Brain pericyte (primary cell): Measurements from ENCODE around the gene EPAS1.

Experiments used
- DNase-seq: peaks from one replicate; pipeline ENCODE4 v3.0.0-alpha.2; 2012; ENCODE audit warnings: low read depth, low spot score

EPAS1 gene

DNA sequence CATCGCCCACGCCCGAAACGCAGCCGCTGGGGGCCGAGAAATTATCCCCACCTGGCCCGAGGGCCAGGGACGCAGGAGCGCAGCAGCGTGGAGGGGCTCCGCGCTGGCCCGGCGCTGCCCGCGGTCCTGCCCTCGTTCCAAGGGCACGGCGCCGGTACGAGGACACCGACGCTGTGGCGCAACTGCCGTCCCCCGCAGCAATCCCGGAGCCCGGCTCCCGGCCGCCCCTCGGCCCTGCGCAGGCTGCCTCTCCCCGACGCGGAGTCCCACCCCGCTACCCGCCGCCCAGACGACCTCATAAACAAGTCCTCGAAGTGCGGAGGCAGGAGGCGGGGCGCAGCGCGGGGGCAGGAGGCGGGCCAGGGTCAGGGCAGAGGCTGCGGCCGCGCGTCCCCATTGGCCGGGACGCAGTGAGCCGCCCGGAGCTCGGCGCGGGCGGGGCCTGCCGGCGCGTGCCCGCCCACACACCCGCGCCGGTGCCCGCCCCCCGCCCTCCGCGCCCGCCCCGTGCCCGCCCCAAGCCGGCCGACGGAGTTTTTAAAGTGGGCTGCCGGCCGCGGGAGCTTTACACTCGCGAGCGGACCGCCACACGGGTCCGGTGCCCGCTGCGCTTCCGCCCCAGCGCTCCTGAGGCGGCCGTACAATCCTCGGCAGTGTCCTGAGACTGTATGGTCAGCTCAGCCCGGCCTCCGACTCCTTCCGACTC lies at the start of gene EPAS1:
EPAS1 (plus strand) TSS at position 568 of the 706 bp plus-strand sequence. CDS start 505 bp downstream, outside the sequence.
- no peak for DNase-seq

DNA sequence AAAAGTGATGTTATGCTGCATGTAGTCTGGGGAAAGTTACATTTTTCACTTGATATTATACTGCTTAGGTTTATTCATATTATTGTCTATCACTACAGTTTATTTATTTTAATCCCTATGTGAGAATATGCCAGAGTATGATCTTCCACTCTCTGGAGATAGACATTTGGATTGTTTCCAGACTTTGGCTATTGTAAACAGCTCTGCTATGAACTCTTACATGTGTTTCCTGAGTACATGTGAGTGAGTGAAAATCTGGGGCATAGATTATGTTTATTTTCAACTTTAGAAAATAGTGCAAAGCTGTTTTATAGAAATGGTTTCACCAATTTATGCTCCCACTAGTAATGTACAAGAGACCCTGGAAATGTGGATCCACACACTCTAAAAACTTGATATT lies 49.0 kb upstream of the EPAS1 start:
- DNase-seq = peak; percentile 21

DNA sequence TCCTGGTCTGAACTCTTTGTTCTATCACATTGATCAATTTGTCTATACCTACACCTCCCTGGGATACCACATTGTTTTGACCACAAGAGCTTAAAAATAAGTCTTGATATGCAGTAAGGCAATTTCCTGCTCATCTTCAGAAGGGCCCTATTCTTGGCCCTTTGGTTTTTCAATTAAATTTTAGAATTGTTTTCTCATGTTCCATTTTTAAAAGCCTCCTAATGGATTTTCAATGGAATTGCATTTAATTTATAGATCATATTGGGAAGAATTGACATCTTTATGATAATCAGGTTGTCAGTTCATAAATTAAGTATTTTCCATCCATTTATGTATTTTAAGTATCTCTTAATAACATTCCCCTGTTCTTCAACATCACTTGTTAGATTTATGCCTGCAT lies 47.6 kb upstream of the EPAS1 start:
- no peak for DNase-seq

DNA sequence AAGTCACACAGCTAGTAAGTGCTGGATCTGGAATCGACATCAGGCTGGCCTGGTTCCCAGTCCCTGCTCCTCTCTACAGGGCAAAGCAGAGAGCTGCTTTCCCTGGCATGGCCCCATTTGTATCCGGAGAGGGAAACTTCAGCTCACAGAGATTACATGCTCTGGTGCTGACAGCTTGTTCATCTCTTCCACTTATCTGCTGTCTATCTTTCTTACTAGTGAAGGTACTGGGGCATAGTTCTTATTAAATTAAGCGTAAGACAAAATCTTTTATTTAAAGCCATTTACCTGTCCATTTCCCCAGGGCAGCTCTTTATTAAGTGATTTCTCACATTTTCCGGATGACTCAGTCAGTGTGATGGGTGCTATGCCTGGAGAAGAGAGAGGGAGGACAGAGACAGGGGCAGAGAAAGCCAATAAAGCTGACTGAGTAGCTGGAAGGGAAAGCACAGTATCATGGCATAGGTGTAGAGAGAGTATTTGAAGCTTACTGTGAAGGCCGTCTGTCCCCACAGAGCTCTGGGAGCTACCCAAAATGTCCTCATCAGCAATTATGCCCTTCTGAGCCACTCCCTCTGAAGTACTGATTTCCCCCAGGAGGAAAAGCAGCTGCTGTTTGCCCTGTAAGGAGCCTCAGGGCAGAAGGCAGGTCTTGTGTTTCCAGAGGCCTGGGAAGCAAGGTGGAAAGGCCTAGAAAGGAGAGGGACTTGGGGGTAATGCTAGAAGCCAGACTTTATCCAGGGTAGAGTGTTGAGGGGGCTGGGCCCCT lies 44.1 kb upstream of the EPAS1 start:
- DNase-seq = no peak

DNA sequence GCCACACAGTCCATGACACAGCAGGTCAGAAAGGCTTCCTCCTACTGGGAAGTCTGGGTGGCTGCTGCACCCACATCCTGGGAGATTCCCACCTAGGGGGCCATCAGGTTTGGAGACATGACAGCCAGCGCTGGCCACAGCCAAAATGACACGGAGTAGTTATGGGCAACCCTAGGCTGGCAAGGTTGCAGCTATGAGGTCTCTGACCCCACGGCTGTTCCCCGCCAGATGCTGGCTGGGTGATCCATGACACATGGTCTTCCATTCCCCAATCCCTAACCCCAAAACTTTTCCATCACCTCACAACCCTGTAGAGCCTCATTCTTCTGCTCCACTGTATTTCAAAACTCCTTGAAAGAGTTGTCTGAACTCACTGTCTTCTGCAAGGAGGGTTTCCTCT lies 42.7 kb upstream of the EPAS1 start:
- DNase-seq = no peak

DNA sequence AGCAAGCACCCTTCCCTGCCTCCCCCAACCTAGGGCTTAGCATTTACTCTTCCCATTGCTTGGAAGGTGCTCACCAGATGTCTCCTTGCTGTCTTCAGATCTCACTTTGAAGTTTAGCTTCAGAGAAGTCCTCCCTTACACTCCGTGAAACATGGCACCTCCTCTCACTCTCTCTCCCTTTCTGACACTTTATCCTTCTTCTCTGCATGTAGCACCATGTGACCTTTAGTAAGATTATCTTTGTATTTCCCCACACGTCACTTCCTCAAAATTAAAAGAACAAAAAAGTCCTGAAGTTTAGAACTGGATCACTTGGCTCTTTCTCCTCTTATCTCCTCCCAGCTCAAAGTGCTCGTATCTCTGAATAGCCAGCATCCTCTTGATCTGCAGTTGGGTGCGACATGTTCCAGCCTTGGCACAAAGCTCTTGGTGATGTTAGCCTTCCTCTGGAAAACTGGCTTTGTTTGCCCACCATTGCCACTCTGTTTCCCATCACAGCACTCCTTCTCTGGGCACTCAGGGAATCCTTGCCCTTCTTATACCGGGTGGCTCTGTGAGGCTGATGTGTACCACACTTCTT lies 40.6 kb upstream of the EPAS1 start:
- no peak for DNase-seq

DNA sequence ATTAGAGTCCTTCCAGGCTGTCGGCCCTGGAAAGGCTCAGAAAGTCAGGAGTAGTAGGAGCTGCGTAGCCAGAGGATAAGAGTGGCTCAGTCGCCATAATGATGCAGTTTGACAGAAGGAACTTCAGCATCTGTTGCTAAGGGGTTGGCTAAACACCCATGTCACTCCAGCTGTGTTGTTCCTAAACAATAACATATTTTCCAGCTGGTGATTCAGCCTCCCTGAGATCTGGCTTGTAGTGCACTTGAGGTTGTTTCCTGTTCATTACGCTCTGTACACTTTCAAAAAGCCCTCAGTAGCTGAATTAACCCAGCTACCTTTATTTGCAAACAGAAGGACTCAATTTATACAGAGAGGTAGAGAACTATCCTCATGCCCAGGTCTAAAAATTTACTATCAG lies 39.7 kb upstream of the EPAS1 start:
- DNase-seq = peak; percentile 30

DNA sequence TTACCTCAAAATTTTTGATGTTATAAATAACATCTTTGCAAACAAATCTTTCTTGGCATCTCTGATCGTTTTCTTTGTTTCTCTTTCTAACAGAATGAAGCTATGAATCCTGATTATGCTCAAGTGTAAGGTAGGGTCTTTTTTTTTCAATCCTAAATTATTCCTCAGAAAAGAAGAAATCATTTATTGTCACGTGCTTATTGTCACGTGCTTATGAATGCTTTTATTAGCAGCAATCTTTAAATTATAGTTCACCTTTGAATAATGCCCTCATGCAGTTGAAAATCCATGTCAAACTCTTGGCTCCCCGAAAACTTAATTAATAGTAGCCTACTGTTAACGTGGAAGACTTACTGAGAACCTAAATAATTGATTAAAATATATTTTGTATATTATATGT lies 39.2 kb upstream of the EPAS1 start:
- DNase-seq = no peak

DNA sequence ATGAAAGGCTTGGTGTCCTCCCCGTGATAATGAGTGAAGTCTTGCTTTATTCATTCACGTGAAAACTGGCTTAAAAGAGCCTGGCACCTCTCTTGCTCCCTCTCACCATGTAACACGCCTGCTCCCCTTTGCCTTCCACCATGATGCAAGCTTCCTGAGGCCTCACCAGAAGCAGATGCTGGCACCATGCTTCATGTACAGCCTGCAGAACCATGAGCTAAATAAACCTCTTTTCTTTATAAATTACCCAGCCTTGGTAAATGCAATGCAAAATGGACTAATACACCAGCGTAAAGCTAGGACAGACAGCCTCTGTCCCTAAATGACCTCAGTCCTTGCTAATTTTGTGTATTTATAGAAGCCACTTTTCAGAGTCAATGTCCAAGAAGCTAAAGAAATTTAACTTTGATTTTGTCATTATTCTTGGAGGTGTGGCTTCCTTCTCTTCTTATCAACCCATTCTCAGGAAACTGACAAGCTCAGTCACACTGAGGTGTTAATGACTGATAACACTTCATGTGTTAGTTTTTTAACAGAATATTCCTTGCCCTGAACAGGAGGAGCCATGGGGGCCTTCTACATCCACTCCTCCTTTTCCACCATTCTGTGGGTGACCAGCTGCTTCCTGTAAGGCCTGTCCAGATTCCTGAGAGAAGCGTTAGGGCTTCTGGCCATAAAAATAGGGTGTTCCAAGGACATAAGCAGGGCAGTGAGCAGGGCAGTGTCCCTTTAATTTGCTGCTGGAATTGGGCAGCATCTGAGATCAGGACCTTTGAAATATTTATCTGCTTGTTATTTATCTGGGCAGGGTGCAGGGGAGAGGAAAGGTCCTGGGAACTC lies 38.0 kb upstream of the EPAS1 start:
- DNase-seq = no peak

DNA sequence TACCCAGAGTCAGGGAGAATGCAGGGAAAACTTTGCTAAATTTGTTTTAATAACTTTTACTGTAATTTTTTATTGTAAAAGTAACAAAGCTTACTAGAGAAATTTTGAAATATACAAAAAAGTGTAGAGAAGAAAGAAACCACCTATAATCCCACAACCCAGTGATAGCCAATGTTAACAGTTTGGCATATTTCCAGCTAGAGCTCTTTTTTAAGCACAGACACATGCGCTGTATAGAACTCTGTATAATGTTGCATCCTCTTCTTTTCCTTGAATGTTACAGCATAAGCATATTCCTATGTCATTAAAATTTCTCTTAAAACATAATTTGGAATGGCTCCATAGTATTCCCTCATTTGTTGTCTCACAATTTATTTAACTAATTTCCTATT lies 37.4 kb upstream of the EPAS1 start:
- no peak for DNase-seq

DNA sequence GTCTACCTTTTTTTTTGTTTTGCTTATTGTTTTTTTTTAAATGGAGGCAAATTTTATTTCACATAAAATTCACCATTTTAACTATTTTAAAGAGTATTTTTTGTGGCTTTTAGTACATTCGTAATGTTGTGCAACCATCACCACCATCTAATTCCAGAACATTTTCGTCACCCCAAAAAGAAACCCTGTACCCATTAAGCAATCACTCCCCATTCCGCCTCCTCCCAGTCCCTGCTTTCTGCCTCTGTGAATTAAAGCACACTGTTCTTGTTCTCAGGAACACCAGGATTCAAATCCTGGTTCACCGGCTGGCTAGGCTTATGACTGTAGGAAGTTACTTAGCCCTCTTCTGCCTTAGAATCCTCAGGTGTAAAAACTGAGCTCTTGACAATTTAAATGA lies 36.9 kb upstream of the EPAS1 start:
- DNase-seq = no peak

DNA sequence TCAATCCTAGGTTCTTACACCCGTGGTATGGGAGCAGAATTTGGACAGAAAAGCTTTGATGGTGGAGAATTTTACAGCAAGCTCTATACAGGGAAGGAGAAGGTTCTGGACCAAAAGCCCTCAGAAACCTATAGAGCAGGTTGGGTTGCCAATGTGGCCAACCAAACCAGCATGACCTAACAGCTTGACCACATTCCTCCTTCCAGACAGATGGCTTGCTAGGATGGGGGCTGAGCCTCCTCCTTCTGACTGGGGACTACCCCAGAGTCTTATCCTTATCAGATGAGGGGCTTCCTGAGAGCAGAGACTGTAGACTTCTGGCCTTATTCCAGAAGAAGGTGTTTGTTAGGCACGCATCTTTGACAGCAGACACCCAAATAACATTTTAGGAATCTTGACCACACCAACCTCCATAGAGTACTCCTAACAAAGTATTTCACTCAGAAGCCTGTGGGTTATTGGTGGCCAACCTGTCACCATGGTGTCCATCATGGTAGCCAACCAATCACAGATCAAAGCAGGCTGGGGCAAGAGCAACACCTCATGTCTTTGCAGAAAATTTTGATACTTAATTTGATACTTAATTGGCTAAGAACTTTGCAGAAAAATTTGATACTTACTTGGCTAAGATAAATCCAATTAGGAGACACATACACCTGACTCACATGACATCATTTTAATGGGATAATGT lies 34.8 kb upstream of the EPAS1 start:
- no peak for DNase-seq

DNA sequence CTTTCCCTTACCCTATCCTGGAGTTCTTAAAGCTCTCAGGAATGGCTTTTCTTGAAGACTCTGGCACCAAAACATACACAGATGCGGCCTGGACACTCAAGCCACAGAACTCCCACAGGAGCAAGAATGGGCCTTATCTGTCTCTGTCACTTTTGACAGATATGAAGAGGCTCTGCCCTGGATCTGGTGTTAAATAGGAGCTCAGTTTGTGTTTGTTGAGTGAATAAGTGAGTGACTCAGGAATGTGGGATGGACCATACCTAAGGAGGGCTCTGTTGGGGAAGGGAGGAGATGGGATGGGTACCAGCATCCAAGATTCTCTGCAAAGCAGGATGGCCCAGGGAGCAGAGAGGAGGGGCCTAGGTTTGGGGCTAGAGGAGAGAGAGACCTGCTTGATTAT lies 33.9 kb upstream of the EPAS1 start:
- no peak for DNase-seq

DNA sequence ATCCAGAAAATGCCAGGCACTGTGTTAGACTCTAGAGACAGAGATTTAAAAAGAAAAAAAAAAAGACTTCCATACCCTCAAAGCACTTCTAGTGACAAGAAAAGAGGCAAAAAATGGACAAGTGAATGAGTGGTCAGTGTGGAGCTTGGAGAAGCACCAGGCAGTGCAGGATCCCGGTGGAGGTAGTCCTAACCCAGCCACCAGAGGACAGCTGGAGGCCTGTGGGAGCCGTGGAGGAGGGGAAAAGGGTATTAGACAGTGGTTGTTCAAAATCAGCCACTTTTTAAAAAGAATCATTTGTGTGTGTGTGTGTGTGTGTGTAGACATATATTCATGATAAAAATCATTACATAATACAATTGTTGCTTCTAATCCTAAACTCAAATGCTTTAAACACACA lies 32.8 kb upstream of the EPAS1 start:
- DNase-seq = no peak

DNA sequence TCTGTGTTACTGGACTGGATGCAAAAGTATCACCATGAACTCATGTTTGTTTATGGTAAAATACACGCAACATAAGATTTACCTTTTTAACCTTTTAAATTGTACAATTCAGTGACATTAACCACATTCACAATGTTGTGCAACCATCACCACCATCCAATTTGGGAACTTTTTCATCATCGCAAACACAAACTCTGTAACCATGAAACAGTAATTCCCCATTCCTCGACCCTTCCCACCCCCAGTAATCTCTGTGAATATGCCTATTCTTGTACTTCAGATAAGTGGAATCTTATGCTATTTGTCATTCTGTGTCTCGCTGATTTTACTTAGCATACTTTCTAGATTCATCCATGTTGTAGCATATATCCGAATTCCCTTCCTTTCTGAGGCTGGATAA lies 31.1 kb upstream of the EPAS1 start:
- no peak for DNase-seq

DNA sequence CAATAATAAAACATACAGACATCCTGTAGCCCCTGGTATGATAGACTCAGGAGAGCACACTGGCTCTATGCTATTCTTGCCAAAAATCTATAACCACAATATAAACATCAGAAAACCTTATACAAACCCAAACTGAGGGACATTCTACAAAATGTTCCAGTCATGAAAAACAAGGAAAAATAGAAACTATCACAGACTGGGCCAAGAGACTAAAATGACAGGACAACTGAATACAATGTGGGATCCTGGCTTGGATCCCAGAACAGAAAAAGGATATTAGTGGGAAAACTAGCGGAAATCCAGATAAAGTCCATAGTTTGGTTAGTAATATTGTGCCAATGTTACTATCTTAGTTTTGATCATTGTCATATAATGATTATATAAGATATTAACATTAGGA lies 29.6 kb upstream of the EPAS1 start:
- DNase-seq = no peak

DNA sequence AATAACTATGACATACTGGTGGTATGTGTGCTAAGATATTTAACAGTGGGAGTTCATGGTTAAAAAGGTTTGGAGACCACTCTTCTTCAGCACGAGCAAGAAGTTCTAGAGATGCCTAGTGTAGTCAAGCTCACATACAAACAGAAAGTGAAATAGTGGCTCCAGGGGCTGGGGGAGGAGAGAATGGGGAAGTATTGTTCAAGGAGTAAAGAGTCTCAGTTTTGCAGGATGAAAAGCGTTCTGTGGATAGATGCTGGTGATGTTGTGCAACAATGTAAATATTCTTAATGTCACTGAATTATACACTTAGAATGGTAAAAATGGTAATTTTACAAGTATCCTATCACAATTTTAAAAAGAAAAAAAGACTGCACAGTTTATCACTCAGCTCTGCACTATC lies 29.0 kb upstream of the EPAS1 start:
- DNase-seq = no peak

DNA sequence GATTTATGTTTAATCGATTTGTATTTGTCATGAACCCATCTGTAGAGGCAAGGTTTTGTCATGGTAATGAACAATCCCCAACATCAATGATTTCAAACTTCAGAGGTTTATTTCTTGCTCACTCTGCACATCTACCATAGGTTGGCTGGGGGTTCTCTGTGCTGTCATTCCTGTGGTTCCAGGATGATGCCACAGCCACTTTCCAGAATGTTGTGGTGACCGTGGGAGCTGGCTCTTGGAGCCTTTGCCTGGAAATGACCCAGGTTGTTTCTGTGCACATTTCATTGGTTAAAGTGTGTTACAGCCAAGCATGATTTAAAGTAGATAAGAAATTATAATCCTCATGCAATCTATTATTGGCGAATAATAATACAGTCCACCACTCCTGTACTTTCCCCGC lies 28.2 kb upstream of the EPAS1 start:
- no peak for DNase-seq

DNA sequence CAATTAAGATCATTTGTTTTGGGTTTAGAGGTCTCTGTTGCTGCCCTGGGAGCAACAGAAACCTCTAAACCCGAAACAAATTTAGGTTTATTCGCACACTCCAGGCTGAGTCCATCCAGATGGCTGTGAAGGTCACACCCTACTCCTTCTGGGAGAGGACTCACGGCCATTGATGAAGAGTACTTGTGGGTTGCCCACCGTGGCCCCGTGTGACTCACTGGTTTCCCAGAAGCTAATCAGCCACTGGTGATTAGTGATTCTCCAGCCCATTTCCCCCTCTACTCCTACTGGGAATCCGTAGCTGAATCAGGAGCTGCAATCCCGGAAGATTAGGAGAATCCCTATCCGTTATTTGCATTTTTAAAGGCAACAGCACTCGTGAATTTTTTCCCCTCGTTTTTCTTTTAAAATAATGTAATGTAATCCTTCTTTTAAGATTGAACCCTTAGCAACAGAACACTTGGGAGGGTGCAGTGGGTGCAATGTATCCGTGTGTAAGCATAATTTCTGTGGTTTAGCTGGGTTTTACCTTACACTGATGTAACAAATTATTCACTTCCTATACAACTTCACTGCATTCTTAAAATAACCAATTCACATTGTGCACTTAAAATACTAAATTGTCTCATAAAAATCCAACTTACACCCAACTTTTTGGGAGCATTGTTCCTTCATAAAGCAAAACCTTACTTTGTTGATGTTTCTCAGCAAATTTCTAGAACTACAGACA lies 27.5 kb upstream of the EPAS1 start:
- DNase-seq = no peak

DNA sequence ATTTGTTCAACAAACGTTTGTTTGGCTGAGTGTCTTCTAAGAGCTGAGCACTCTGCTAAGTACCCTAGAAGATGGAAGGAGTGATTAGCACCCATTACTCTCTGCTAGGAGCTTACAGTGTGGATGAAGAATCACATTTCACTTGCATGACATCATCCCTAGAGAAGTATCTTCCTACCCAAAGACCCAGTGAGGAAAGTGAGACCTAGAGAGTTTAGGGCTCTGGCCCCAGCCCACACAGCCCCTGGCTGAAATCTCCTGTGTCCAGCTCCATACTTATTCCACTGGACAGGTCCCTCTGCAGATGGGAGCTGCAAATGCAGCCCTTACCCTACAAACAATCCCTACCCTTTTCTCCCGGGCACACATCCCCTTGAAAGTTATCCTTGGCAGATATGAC lies 26.8 kb upstream of the EPAS1 start:
- no peak for DNase-seq
